Stimulated activated naive CD4-positive, alpha-beta T cell (primary cell): ENCODE measurements around the gene ACO1.
"Not testable (repeated sequence)": the region's sequence is repeated elsewhere in the genome, so short reads cannot be mapped to it uniquely, and the experiment has no call there.

Source experiments
- DNase-seq, 6 experiments: peaks; one replicate each; lab custom pipeline; 2025; lab: John Stamatoyannopoulos, UW

ACO1 gene

GRCh38 chr9:32384364-32385151, at the start of gene ACO1:
TSS of gene ACO1 (plus strand) at chr9:32384643. CDS start at chr9:32405507, 20,864 bp downstream.
- DNase-seq, result peak; percentile 66 to 84 (median 80)

GRCh38 chr9:32334916-32335895, 49.2 kb upstream of the ACO1 start:
- no peak for DNase-seq

- no peak for DNase-seq
These were observed 45.0 kb upstream of the ACO1 start for GRCh38 chr9:32339424-32339823.

GRCh38 chr9:32340361-32340760, 44.1 kb upstream of the ACO1 start:
- no peak for DNase-seq

GRCh38 chr9:32344551-32345182, 39.8 kb upstream of the ACO1 start:
- DNase-seq, result no peak

GRCh38 chr9:32345243-32345642, 39.2 kb upstream of the ACO1 start:
- DNase-seq, result no peak

- no peak for DNase-seq
These were observed 36.9 kb upstream of the ACO1 start for GRCh38 chr9:32347571-32347970.

- no peak for DNase-seq
These were observed 36.2 kb upstream of the ACO1 start for GRCh38 chr9:32348106-32348695.

- DNase-seq, result no peak
These were observed 35.4 kb upstream of the ACO1 start for GRCh38 chr9:32349013-32349412.

- DNase-seq, result peak in 1 of 6 experiments; percentile 12
These were observed 33.8 kb upstream of the ACO1 start for GRCh38 chr9:32350682-32351081.

GRCh38 chr9:32351845-32352244, 32.6 kb upstream of the ACO1 start:
- DNase-seq, result no peak

GRCh38 chr9:32353476-32353875, 31.0 kb upstream of the ACO1 start:
- not testable (repeated sequence) for DNase-seq

- DNase-seq, result no peak
These were observed 25.0 kb upstream of the ACO1 start for GRCh38 chr9:32359452-32359851.

- DNase-seq, result no peak
These were observed 23.3 kb upstream of the ACO1 start for GRCh38 chr9:32360983-32361673.

GRCh38 chr9:32371279-32371678, 13.2 kb upstream of the ACO1 start:
- DNase-seq, result no peak

GRCh38 chr9:32371679-32372078, 12.8 kb upstream of the ACO1 start:
- no peak for DNase-seq

GRCh38 chr9:32376285-32376684, 8.2 kb upstream of the ACO1 start:
- no peak for DNase-seq

GRCh38 chr9:32378496-32378895, 5.9 kb upstream of the ACO1 start:
- peak in 5 of 6 experiments; percentile 9 to 70 (median 36) for DNase-seq

GRCh38 chr9:32378993-32379729, 5.3 kb upstream of the ACO1 start:
- peak; percentile 5 to 77 (median 40) for DNase-seq

- no peak for DNase-seq
These were observed 3.5 kb upstream of the ACO1 start for GRCh38 chr9:32380944-32381343.
